ENCODE results near the gene C10orf90. TPM values are rescaled to one million over a fixed set of nuclear protein-coding genes. Genes with fewer than 3 reads are reported as not detected.

Gene C10orf90
- total RNA-seq, 1 experiment from 2014 or later = not detected

GRCh38 chr10:126425489-126426065 lies 244.9 kb downstream of the C10orf90 start:
- Mint-ChIP-seq H3K4me1 (ENCODE audit: insufficient read depth, unreplicated experiment) (peaks cover 21% of the 10 kb centered on the region), H3K27ac (ENCODE audit: low read depth, unreplicated experiment) (no peak overlapping the region), H3K9me3 (ENCODE audit: unreplicated experiment) (peaks cover 8% of the 10 kb centered on the region), H3K4me3 (ENCODE audit: unreplicated experiment) (no peak overlapping the region), H3K36me3 (ENCODE audit: insufficient read depth, unreplicated experiment) (no peaks in the 10 kb centered on the region), H3K27me3 (ENCODE audit: insufficient read depth, unreplicated experiment) (no peaks in the 10 kb centered on the region)
- no peak for DNase-seq (ENCODE audit: unreplicated experiment)
- CTCF ChIA-PET = no interaction called here
- BruUV-seq (replicated peaks) = no TSS peak
- TF ChIP-seq CTCF (IDR thresholded peaks at IDR 0.05; ENCODE audit: unreplicated experiment) = no peak
- intact Hi-C loops (cut with micrococcal nuclease) = no loop called here
- POLR2A ChIA-PET = no interaction called here

GRCh38 chr10:126425032-126425431 lies 245.5 kb downstream of the C10orf90 start:
- DNase-seq (ENCODE audit: unreplicated experiment) = peak; percentile 38
- Mint-ChIP-seq H3K9me3 (ENCODE audit: unreplicated experiment) (peaks cover 8% of the 10 kb centered on the region), H3K4me3 (ENCODE audit: unreplicated experiment) (no peak overlapping the region), H3K27me3 (ENCODE audit: insufficient read depth, unreplicated experiment) (no peaks in the 10 kb centered on the region), H3K4me1 (ENCODE audit: insufficient read depth, unreplicated experiment) (peaks cover 21% of the 10 kb centered on the region), H3K36me3 (ENCODE audit: insufficient read depth, unreplicated experiment) (no peaks in the 10 kb centered on the region), H3K27ac (ENCODE audit: low read depth, unreplicated experiment) (peak overlapping the region; percentile 84)
- intact Hi-C loops (cut with micrococcal nuclease) = no loop called here
- ChIA-PET POLR2A (no interaction called here), CTCF (no interaction called here)
- BruUV-seq (replicated peaks) = no TSS peak
- TF ChIP-seq CTCF (IDR thresholded peaks at IDR 0.05; ENCODE audit: unreplicated experiment) = no peak

- TF ChIP-seq CTCF (IDR thresholded peaks at IDR 0.05; ENCODE audit: unreplicated experiment) = no peak
- BruUV-seq (replicated peaks) = no TSS peak
- intact Hi-C loops (cut with micrococcal nuclease) = no loop called here
- H3K27me3 Mint-ChIP-seq (ENCODE audit: insufficient read depth, unreplicated experiment) = no peaks in the 10 kb centered on the region
- H3K4me3 Mint-ChIP-seq (ENCODE audit: unreplicated experiment) = no peak overlapping the region
- H3K4me1 Mint-ChIP-seq (ENCODE audit: insufficient read depth, unreplicated experiment) = peaks cover 21% of the 10 kb centered on the region
- CTCF ChIA-PET = no interaction called here
- DNase-seq (ENCODE audit: unreplicated experiment) = no peak
- POLR2A ChIA-PET = no interaction called here
- no peaks in the 10 kb centered on the region for H3K36me3 Mint-ChIP-seq (ENCODE audit: insufficient read depth, unreplicated experiment)
- peak overlapping the region; percentile 84 for H3K27ac Mint-ChIP-seq (ENCODE audit: low read depth, unreplicated experiment)
- peaks cover 8% of the 10 kb centered on the region for H3K9me3 Mint-ChIP-seq (ENCODE audit: unreplicated experiment)
Measured at GRCh38 chr10:126423732-126424491, 246.6 kb downstream of the C10orf90 start.

GRCh38 chr10:126422567-126422966 lies 247.9 kb downstream of the C10orf90 start:
- Mint-ChIP-seq H3K27me3 (ENCODE audit: insufficient read depth, unreplicated experiment) (no peaks in the 10 kb centered on the region), H3K36me3 (ENCODE audit: insufficient read depth, unreplicated experiment) (no peaks in the 10 kb centered on the region), H3K4me3 (ENCODE audit: unreplicated experiment) (no peak overlapping the region), H3K4me1 (ENCODE audit: insufficient read depth, unreplicated experiment) (peaks cover 21% of the 10 kb centered on the region), H3K9me3 (ENCODE audit: unreplicated experiment) (peaks cover 8% of the 10 kb centered on the region), H3K27ac (ENCODE audit: low read depth, unreplicated experiment) (peak overlapping the region; percentile 49)
- ChIA-PET CTCF (interaction anchor here (0.7 kb wide), 1 partner anchor 1186 kb away, joined by 3 read pairs; no protein-coding TSS in a partner anchor), POLR2A (interaction anchor here (0.7 to 1.2 kb wide), 2 partner anchors 10 to 21 kb away, joined by 3 read pairs; no protein-coding TSS in a partner anchor)
- BruUV-seq (replicated peaks) = no TSS peak
- intact Hi-C loops (cut with micrococcal nuclease) = no loop called here
- peak; percentile 73 for DNase-seq (ENCODE audit: unreplicated experiment)
- no peak for TF ChIP-seq CTCF (IDR thresholded peaks at IDR 0.05; ENCODE audit: unreplicated experiment)
